Activated B cell treated with CpG ODN at 0.5 μM for 24 hours (primary cell): ENCODE measurements around the gene APC. TPM values are rescaled to one million over a fixed set of nuclear protein-coding genes. Genes with fewer than 3 reads are reported as not detected.

Experiments used
- ATAC-seq: fragments of 200-7000 bp; cut with Tn5 transposase; one replicate; pipeline ENCODE4 v1.10.0; 2021; ENCODE audit warnings: low read depth, mild to moderate bottlenecking, moderate library complexity
- CTCF ChIA-PET: fragments of 350-600 bp; sonication (Branson Sonifier 250); formaldehyde crosslinking; loops from one replicate; lab custom pipeline; 2021; ENCODE audit warnings: antibody characterized with exemption; lab: Charles Lee
- POLR2A ChIA-PET: fragments of 350-600 bp; sonication (Branson Sonifier 250); formaldehyde crosslinking; loops from one replicate; lab custom pipeline; 2021; ENCODE audit warnings: antibody characterized with exemption; lab: Charles Lee
- DNase-seq: peaks from one replicate; pipeline ENCODE4 v3.0.0; 2022
- H3K27ac Mint-ChIP-seq: one replicate; pipeline ENCODE4 v1.8.0; 2020; ENCODE audit warnings: mixed read lengths
- H3K27me3 Mint-ChIP-seq: one replicate; pipeline ENCODE4 v1.8.0; 2021; ENCODE audit warnings: mixed read lengths
- H3K36me3 Mint-ChIP-seq: one replicate; pipeline ENCODE4 v1.8.0; 2021; ENCODE audit warnings: low read depth, mixed read lengths
- H3K4me1 Mint-ChIP-seq: one replicate; pipeline ENCODE4 v1.8.0; 2021; ENCODE audit warnings: mixed read lengths
- H3K4me3 Mint-ChIP-seq: one replicate; pipeline ENCODE4 v1.8.0; 2020; ENCODE audit warnings: mild to moderate bottlenecking, mixed read lengths
- H3K9me3 Mint-ChIP-seq: one replicate; pipeline ENCODE4 v1.8.0; 2020; ENCODE audit warnings: mixed read lengths
- CTCF ChIP-seq: fragments of 200-600 bp; IDR thresholded peaks from one replicate; pipeline ENCODE4 v1.8.0; 2022; ENCODE audit warnings: antibody characterized with exemption, mild to moderate bottlenecking
- intact Hi-C: fragments of 100-400 bp; cut with micrococcal nuclease; formaldehyde crosslinking; loops from one replicate; pipeline ENCODE4 v1.15.1; 2024
- total RNA-seq: library from RNA; stranded (reverse); gene quantifications from 2 replicates; pipeline ENCODE4 v1.2.3, GENCODE V29; 2022

APC gene
- total RNA-seq, 1 donor from 2014 or later, result 41.7 TPM

GRCh38 chr5:112707187-112708102, 30.2 kb upstream of the APC start:
- DNase-seq (peak; percentile 86), ATAC-seq (peak; percentile 95)
- TF ChIP-seq CTCF, result no peak
- intact Hi-C loops, result loop anchor here (1.0 to 10.0 kb wide), 14 partner anchors 11 to 1968 kb away; partner anchors contain the start of genes APC, DCP2, NREP and REEP5
- no peaks in the 10 kb centered on the region for H3K27me3 Mint-ChIP-seq
- peak overlapping the region; percentile 95 for H3K4me3 Mint-ChIP-seq
- POLR2A ChIA-PET, result interaction anchor here (0.6 to 1.7 kb wide), 9 partner anchors 13 to 546 kb away, joined by 3 to 7 read pairs (median 4); partner anchors contain the start of genes APC, DCP2 and SRP19
- H3K36me3 Mint-ChIP-seq, result peaks cover 9% of the 10 kb centered on the region
- CTCF ChIA-PET, result interaction anchor here (1.3 to 1.9 kb wide), 2 partner anchors 50 to 157 kb away, joined by 3 to 6 read pairs; no protein-coding TSS in a partner anchor
- H3K27ac Mint-ChIP-seq, result peak overlapping the region; percentile 87
- no peaks in the 10 kb centered on the region for H3K9me3 Mint-ChIP-seq
- peaks cover 49% of the 10 kb centered on the region for H3K4me1 Mint-ChIP-seq

- H3K9me3 Mint-ChIP-seq, result no peaks in the 10 kb centered on the region
- H3K36me3 Mint-ChIP-seq, result peaks cover 9% of the 10 kb centered on the region
- ATAC-seq (no peak), DNase-seq (no peak)
- intact Hi-C loops, result loop anchor here (1.0 to 10.0 kb wide), 7 partner anchors 10 to 1613 kb away; partner anchors contain the start of genes NREP, STARD4 and WDR36
- ChIA-PET CTCF (interaction anchor here (1.3 to 1.9 kb wide), 2 partner anchors 49 to 157 kb away, joined by 3 to 6 read pairs; no protein-coding TSS in a partner anchor), POLR2A (interaction anchor here (0.6 to 1.7 kb wide), 8 partner anchors 14 to 268 kb away, joined by 3 to 7 read pairs (median 4); partner anchors contain the start of genes APC, DCP2 and SRP19)
- peak overlapping the region; percentile 95 for H3K4me3 Mint-ChIP-seq
- TF ChIP-seq CTCF, result no peak
- H3K4me1 Mint-ChIP-seq, result peaks cover 53% of the 10 kb centered on the region
- no peaks in the 10 kb centered on the region for H3K27me3 Mint-ChIP-seq
- peak overlapping the region; percentile 87 for H3K27ac Mint-ChIP-seq
Measured at GRCh38 chr5:112708103-112708622, 29.5 kb upstream of the APC start.

- Mint-ChIP-seq H3K36me3 (peaks cover 9% of the 10 kb centered on the region), H3K9me3 (no peaks in the 10 kb centered on the region), H3K4me1 (peaks cover 56% of the 10 kb centered on the region), H3K27me3 (no peaks in the 10 kb centered on the region), H3K4me3 (peak overlapping the region; percentile 95), H3K27ac (no peak overlapping the region)
- intact Hi-C loops, result loop anchor here (5.0 to 10.0 kb wide), 6 partner anchors 48 to 1615 kb away; partner anchors contain the start of genes NREP, STARD4 and WDR36
- DNase-seq (no peak), ATAC-seq (no peak)
- POLR2A ChIA-PET, result no interaction called here
- no peak for TF ChIP-seq CTCF
- CTCF ChIA-PET, result interaction anchor here (0.9 to 1.2 kb wide), 2 partner anchors 26 to 158 kb away, joined by 3 to 4 read pairs; no protein-coding TSS in a partner anchor
Measured at GRCh38 chr5:112709416-112709815, 28.3 kb upstream of the APC start.

GRCh38 chr5:112710896-112711295, 26.8 kb upstream of the APC start:
- ChIA-PET POLR2A (no interaction called here), CTCF (no interaction called here)
- H3K27me3 Mint-ChIP-seq, result no peaks in the 10 kb centered on the region
- H3K9me3 Mint-ChIP-seq, result no peaks in the 10 kb centered on the region
- TF ChIP-seq CTCF, result no peak
- intact Hi-C loops, result no loop called here
- peaks cover 67% of the 10 kb centered on the region for H3K4me1 Mint-ChIP-seq
- no peak for ATAC-seq
- H3K36me3 Mint-ChIP-seq, result peaks cover 11% of the 10 kb centered on the region
- no peak overlapping the region for H3K27ac Mint-ChIP-seq
- DNase-seq, result no peak
- H3K4me3 Mint-ChIP-seq, result no peak overlapping the region

- ChIA-PET CTCF (no interaction called here), POLR2A (no interaction called here)
- ATAC-seq (no peak), DNase-seq (no peak)
- TF ChIP-seq CTCF, result no peak
- no peaks in the 10 kb centered on the region for H3K9me3 Mint-ChIP-seq
- intact Hi-C loops, result no loop called here
- H3K4me3 Mint-ChIP-seq, result no peak overlapping the region
- H3K4me1 Mint-ChIP-seq, result peaks cover 68% of the 10 kb centered on the region
- no peak overlapping the region for H3K27ac Mint-ChIP-seq
- H3K36me3 Mint-ChIP-seq, result peaks cover 11% of the 10 kb centered on the region
- H3K27me3 Mint-ChIP-seq, result no peaks in the 10 kb centered on the region
Measured at GRCh38 chr5:112711436-112711835, 26.2 kb upstream of the APC start.
